H9 (cell line): Measurements from ENCODE around the gene TARM1. TPM values are rescaled to one million over a fixed set of nuclear protein-coding genes. Genes with fewer than 3 reads are reported as not detected.

Source experiments
- DNase-seq: peaks from one replicate; pipeline ENCODE4 v3.0.0-alpha.2; 2017
- H2AFZ ChIP-seq: one replicate; pipeline ENCODE4 v1.6.1; 2013; ENCODE audit warnings: mild to moderate bottlenecking, low read length, control low read depth, moderate library complexity
- H2AK5ac ChIP-seq: 2 replicates; pipeline ENCODE4 v1.6.1; 2013; ENCODE audit warnings: low read length, control low read depth, mixed read lengths; ENCODE audit not compliant: insufficient read length
- H2BK120ac ChIP-seq: one replicate; pipeline ENCODE4 v1.6.1; 2013; ENCODE audit warnings: low read depth, mild to moderate bottlenecking, low read length, control low read depth, inconsistent platforms; ENCODE audit not compliant: poor library complexity, severe bottlenecking
- H2BK12ac ChIP-seq: 2 replicates; pipeline ENCODE4 v1.6.1; 2013; ENCODE audit warnings: low read length, control low read depth, mixed read lengths, low read depth; ENCODE audit not compliant: insufficient read length
- H2BK15ac ChIP-seq: 2 replicates; pipeline ENCODE4 v1.6.1; 2013; ENCODE audit warnings: low read depth, low read length, control low read depth
- H2BK20ac ChIP-seq: one replicate; pipeline ENCODE4 v1.6.1; 2013; ENCODE audit warnings: low read depth, mild to moderate bottlenecking, low read length, control low read depth, inconsistent platforms; ENCODE audit not compliant: poor library complexity, severe bottlenecking
- H2BK5ac ChIP-seq: 2 replicates; pipeline ENCODE4 v1.6.1; 2013; ENCODE audit warnings: low read length, control low read depth, mixed read lengths; ENCODE audit not compliant: insufficient read length
- H3K14ac ChIP-seq: 2 replicates; pipeline ENCODE4 v1.6.1; 2013; ENCODE audit warnings: low read length, control low read depth; ENCODE audit not compliant: insufficient read depth
- H3K18ac ChIP-seq: 2 replicates; pipeline ENCODE4 v1.6.1; 2013; ENCODE audit warnings: low read depth, mild to moderate bottlenecking, mixed read lengths, low read length, control low read depth; ENCODE audit not compliant: insufficient read length
- H3K23ac ChIP-seq: 2 replicates; pipeline ENCODE4 v1.6.1; 2013; ENCODE audit warnings: low read length, control low read depth, mixed read lengths, low read depth; ENCODE audit not compliant: insufficient read length
- H3K23me2 ChIP-seq: 2 replicates; pipeline ENCODE4 v1.6.1; 2013; ENCODE audit warnings: low read depth, mild to moderate bottlenecking, mixed read lengths, low read length, control low read depth; ENCODE audit not compliant: insufficient read length, poor library complexity, severe bottlenecking
- H3K27ac ChIP-seq: 2 replicates; pipeline ENCODE4 v1.5.1; 2013; ENCODE audit warnings: low read length, control low read depth, mixed read lengths, low read depth; ENCODE audit not compliant: insufficient read length
- H3K27me3 ChIP-seq: 2 replicates; pipeline ENCODE4 v1.6.1; 2013; ENCODE audit warnings: low read length, control low read depth, inconsistent platforms; ENCODE audit not compliant: insufficient read depth
- H3K4ac ChIP-seq: 2 replicates; pipeline ENCODE4 v1.6.1; 2013; ENCODE audit warnings: low read depth, mild to moderate bottlenecking, control low read depth, inconsistent platforms, low read length, moderate library complexity
- H3K4me1 ChIP-seq: 2 replicates; pipeline ENCODE4 v1.6.1; 2013; ENCODE audit warnings: low read length, control low read depth, inconsistent platforms; ENCODE audit not compliant: insufficient read depth
- H3K4me2 ChIP-seq: 2 replicates; pipeline ENCODE4 v1.6.1; 2013; ENCODE audit warnings: low read length, control low read depth, mixed read lengths; ENCODE audit not compliant: insufficient read length, insufficient read depth
- H3K56ac ChIP-seq: 2 replicates; pipeline ENCODE4 v1.6.1; 2013; ENCODE audit warnings: low read depth, mild to moderate bottlenecking, mixed read lengths, low read length, control low read depth; ENCODE audit not compliant: insufficient read length
- H3K79me1 ChIP-seq: 2 replicates; pipeline ENCODE4 v1.6.1; 2013; ENCODE audit warnings: low read depth, mild to moderate bottlenecking, moderate library complexity, low read length, control low read depth, inconsistent platforms; ENCODE audit not compliant: insufficient read depth, poor library complexity, severe bottlenecking
- H3K79me2 ChIP-seq: 2 replicates; pipeline ENCODE4 v1.6.1; 2013; ENCODE audit warnings: low read length, control low read depth, inconsistent platforms; ENCODE audit not compliant: insufficient read depth
- H3K9ac ChIP-seq: 2 replicates; pipeline ENCODE4 v1.6.1; 2013; ENCODE audit warnings: low read length, control low read depth, mixed read lengths; ENCODE audit not compliant: insufficient read length; ENCODE audit errors: extremely low read depth
- H3K9me3 ChIP-seq: one replicate; pipeline ENCODE4 v1.6.1; 2013; ENCODE audit warnings: low read depth, low read length, inconsistent platforms; ENCODE audit not compliant: control insufficient read depth
- H3T11ph ChIP-seq: one replicate; pipeline ENCODE4 v1.6.1; 2013; ENCODE audit warnings: mild to moderate bottlenecking, low read length, control low read depth, inconsistent platforms
- H4K20me1 ChIP-seq: one replicate; pipeline ENCODE4 v1.6.1; 2013; ENCODE audit not compliant: control insufficient read depth, insufficient read length, insufficient read depth
- H4K5ac ChIP-seq: 2 replicates; pipeline ENCODE4 v1.6.1; 2013; ENCODE audit warnings: low read depth, mild to moderate bottlenecking, mixed read lengths, low read length, control low read depth; ENCODE audit not compliant: insufficient read length
- H4K8ac ChIP-seq: replicated peaks from 2 replicates; pipeline ENCODE4 v1.6.1; 2013; ENCODE audit warnings: low read length, control low read depth, mixed read lengths, low read depth; ENCODE audit not compliant: insufficient read length
- H4K91ac ChIP-seq: 2 replicates; pipeline ENCODE4 v1.6.1; 2013; ENCODE audit warnings: low read depth, mild to moderate bottlenecking, moderate library complexity, mixed read lengths, low read length, control low read depth; ENCODE audit not compliant: insufficient read length
- H3K27ac Mint-ChIP-seq, 3 experiments: 2 replicates in 2 of 3; 3 replicates in 1 of 3; pipeline ENCODE4 v1.8.0; 2020 to 2021; ENCODE audit warnings: mixed read lengths in 3 of 3, mild to moderate bottlenecking in 1 of 3, moderate library complexity in 1 of 3
- H3K27me3 Mint-ChIP-seq: 2 replicates; pipeline ENCODE4 v1.8.0; 2021; ENCODE audit warnings: low read depth, mild to moderate bottlenecking, moderate library complexity, mixed read lengths
- H3K36me3 Mint-ChIP-seq, 3 experiments: 2 replicates in 2 of 3; 3 replicates in 1 of 3; pipeline ENCODE4 v1.8.0; 2020 to 2021; ENCODE audit warnings: low read depth in 3 of 3, mixed read lengths in 3 of 3; ENCODE audit not compliant: insufficient read depth in 1 of 3
- H3K4me1 Mint-ChIP-seq, 2 experiments: 2 replicates each; pipeline ENCODE4 v1.8.0; 2020; ENCODE audit warnings: mixed read lengths in 2 of 2
- H3K4me3 Mint-ChIP-seq, 2 experiments: 2 replicates in 1 of 2; 3 replicates in 1 of 2; pipeline ENCODE4 v1.8.0; 2020 to 2021; ENCODE audit warnings: mild to moderate bottlenecking in 2 of 2, mixed read lengths in 2 of 2, moderate library complexity in 1 of 2
- H3K9me3 Mint-ChIP-seq, 2 experiments: 2 replicates in 1 of 2; 3 replicates in 1 of 2; pipeline ENCODE4 v1.8.0; 2020; ENCODE audit warnings: mild to moderate bottlenecking in 2 of 2, mixed read lengths in 2 of 2, moderate library complexity in 1 of 2
- WGBS: extraction: QIAGEN DNeasy Blood & Tissue Kit; methylation state at CpG from one replicate; pipeline ENCODE4 v1.1.7; 2013; ENCODE audit warnings: missing lambda C conversion rate, low lambda C conversion rate, mixed read lengths; ENCODE audit not compliant: insufficient read length; ENCODE audit errors: extremely low coverage; 5-methylcytosine and 5-hydroxymethylcytosine counted together
- total RNA-seq: library from RNA; stranded (reverse); gene quantifications from 2 replicates; pipeline ENCODE4 v1.2.1, GENCODE V29; 2021
- TF ChIP-seq, protein P1 (sequence below): fragments of 200-600 bp; sonication (generic); conservative IDR thresholded peaks from 3 replicates; pipeline ENCODE4 v1.8.0; 2021; ENCODE audit warnings: antibody characterized with exemption, mild to moderate bottlenecking

TARM1 gene
- total RNA-seq, 1 experiment from 2014 or later, result not detected

DNA sequence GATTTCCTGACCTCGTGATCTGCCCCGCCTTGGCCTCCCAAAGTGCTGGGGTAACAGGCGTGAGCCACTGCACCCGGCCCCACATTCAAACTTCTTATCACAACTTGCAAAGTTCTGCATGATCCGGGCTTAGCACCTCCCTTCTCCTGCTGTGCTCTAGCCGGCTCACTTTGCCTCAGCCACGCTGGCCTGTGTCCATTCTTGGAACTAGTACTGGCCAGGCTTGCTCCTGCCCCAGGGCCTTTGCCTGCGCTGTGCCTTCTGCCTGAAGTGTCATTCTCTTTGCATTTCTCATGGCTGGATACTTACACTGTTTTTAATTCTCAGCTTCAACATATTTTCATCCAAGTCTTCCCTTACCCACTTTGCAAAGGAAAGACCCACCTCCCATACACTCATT lies 59.8 kb downstream of the TARM1 start:
- Histone ChIP-seq H4K20me1 (no peaks in the 10 kb centered on the region), H3K18ac (no peak overlapping the region), H4K8ac (no peak overlapping the region), H2BK12ac (no peak overlapping the region), H2BK20ac (no peak overlapping the region), H3K4ac (no peak overlapping the region), H3K23ac (no peak overlapping the region), H2BK15ac (no peak overlapping the region), H3K4me2 (no peak overlapping the region), H2AFZ (no peak overlapping the region), H2AK5ac (no peak overlapping the region), H3K79me1 (no peaks in the 10 kb centered on the region), H3K4me1 (no peaks in the 10 kb centered on the region), H2BK5ac (no peak overlapping the region), H3K27me3 (no peaks in the 10 kb centered on the region), H3K27ac (no peak overlapping the region), H3K9ac (no peak overlapping the region), H3T11ph (no peak overlapping the region), H3K56ac (no peak overlapping the region), H3K23me2 (no peaks in the 10 kb centered on the region), H3K9me3 (no peaks in the 10 kb centered on the region), H3K14ac (no peak overlapping the region), H4K91ac (no peak overlapping the region), H2BK120ac (no peak overlapping the region), H4K5ac (no peak overlapping the region), H3K79me2 (no peaks in the 10 kb centered on the region)
- H3K4me1 Mint-ChIP-seq, result peaks cover 11 to 12% of the 10 kb centered on the region in 2 experiments
- no peak overlapping the region for H3K4me3 Mint-ChIP-seq
- no peak overlapping the region; a peak in 2 of 7 replicates for H3K27ac Mint-ChIP-seq
- TF ChIP-seq, protein P1, sequence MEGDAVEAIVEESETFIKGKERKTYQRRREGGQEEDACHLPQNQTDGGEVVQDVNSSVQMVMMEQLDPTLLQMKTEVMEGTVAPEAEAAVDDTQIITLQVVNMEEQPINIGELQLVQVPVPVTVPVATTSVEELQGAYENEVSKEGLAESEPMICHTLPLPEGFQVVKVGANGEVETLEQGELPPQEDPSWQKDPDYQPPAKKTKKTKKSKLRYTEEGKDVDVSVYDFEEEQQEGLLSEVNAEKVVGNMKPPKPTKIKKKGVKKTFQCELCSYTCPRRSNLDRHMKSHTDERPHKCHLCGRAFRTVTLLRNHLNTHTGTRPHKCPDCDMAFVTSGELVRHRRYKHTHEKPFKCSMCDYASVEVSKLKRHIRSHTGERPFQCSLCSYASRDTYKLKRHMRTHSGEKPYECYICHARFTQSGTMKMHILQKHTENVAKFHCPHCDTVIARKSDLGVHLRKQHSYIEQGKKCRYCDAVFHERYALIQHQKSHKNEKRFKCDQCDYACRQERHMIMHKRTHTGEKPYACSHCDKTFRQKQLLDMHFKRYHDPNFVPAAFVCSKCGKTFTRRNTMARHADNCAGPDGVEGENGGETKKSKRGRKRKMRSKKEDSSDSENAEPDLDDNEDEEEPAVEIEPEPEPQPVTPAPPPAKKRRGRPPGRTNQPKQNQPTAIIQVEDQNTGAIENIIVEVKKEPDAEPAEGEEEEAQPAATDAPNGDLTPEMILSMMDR, result no peak
- WGBS, result no CpG with 5 or more reads among the region's 8 CpGs
- peaks cover 18% of the 10 kb centered on the region for H3K27me3 Mint-ChIP-seq
- no peak for DNase-seq
- peaks cover 0 to 3% (median 2%) of the 10 kb centered on the region in 3 experiments; a peak in 1 of 7 replicates for H3K36me3 Mint-ChIP-seq
- H3K9me3 Mint-ChIP-seq, result peaks cover 4 to 13% of the 10 kb centered on the region in 2 experiments; a peak in 4 of 5 replicates

Other genes with a start within 250 kb of the TARM1 start
- 116 and 123 TPM in 2 replicates for gene MYADM, start 213.5 kb downstream of the TARM1 start, total RNA-seq
- gene PRKCG, start 199.2 kb downstream of the TARM1 start, total RNA-seq, result 7.1 and 8.8 TPM in 2 replicates
- gene CACNG7, start 172.1 kb downstream of the TARM1 start, total RNA-seq, result 22.1 and 22.7 TPM in 2 replicates
- gene CACNG8, start 118.4 kb downstream of the TARM1 start, total RNA-seq, result 6.0 and 7.1 TPM in 2 replicates
- 1.6 and 2.0 TPM in 2 replicates for gene CACNG6, start 89.7 kb downstream of the TARM1 start, total RNA-seq
- gene VSTM1, start 17.5 kb downstream of the TARM1 start, total RNA-seq, result 0.48 TPM in 1 of 2 replicates, not detected in the other
- gene OSCAR, start 19.4 kb upstream of the TARM1 start, total RNA-seq, result 0.24 and 0.53 TPM in 2 replicates
- gene NDUFA3, start 21.5 kb upstream of the TARM1 start, total RNA-seq, result 174 and 188 TPM in 2 replicates
- gene TFPT, start 34.3 kb upstream of the TARM1 start, total RNA-seq, result 26.6 and 28.2 TPM in 2 replicates
- gene PRPF31, start 34.4 kb upstream of the TARM1 start, total RNA-seq, result 82.1 and 84.4 TPM in 2 replicates
- 91.2 and 95.0 TPM in 2 replicates for gene CNOT3, start 56.4 kb upstream of the TARM1 start, total RNA-seq
- gene LENG1, start 78.4 kb upstream of the TARM1 start, total RNA-seq, result 5.4 and 7.1 TPM in 2 replicates
- 12.2 and 12.7 TPM in 2 replicates for gene TMC4, start 91.8 kb upstream of the TARM1 start, total RNA-seq
- 100 and 103 TPM in 2 replicates for gene MBOAT7, start 108.2 kb upstream of the TARM1 start, total RNA-seq
- 28.3 and 29.0 TPM in 2 replicates for gene TSEN34, start 109.9 kb upstream of the TARM1 start, total RNA-seq
- 1,674 and 1,679 TPM in 2 replicates for gene RPS9, start 119.5 kb upstream of the TARM1 start, total RNA-seq
- gene LILRB3, start 141.6 kb upstream of the TARM1 start, total RNA-seq, result not detected in 2 replicates
- gene LILRA6, start 161.4 kb upstream of the TARM1 start, total RNA-seq, result not detected in 2 replicates
- gene LILRB5, start 175.9 kb upstream of the TARM1 start, total RNA-seq, result 0.09 TPM in 1 of 2 replicates, not detected in the other
- not detected in 2 replicates for gene LILRB2, start 199.7 kb upstream of the TARM1 start, total RNA-seq
- not detected in 2 replicates for gene LILRA5, start 231.8 kb upstream of the TARM1 start, total RNA-seq